Large intestine (tissue), 3 donors: ENCODE data around the gene COQ8B. TPM values are rescaled to one million over a fixed set of nuclear protein-coding genes. Genes with fewer than 3 reads are reported as not detected.
A peak's percentile ranks its signal among the peaks of the same experiment; 100 is the strongest.

Experiments used
- DNase-seq, 2 donors: peaks; one replicate each; pipeline versions ENCODE4 v3.0.0 to v3.0.0-alpha.2; 2013
- H3K27ac ChIP-seq: one replicate; pipeline ENCODE4 v1.5.1; 2013; ENCODE audit warnings: low read length
- H3K27me3 ChIP-seq: 2 replicates; pipeline ENCODE4 v1.6.1; 2013; ENCODE audit warnings: low read length; ENCODE audit not compliant: control insufficient read depth, insufficient read depth
- H3K36me3 ChIP-seq: 2 replicates; pipeline ENCODE4 v1.6.1; 2013; ENCODE audit warnings: low read length; ENCODE audit not compliant: control insufficient read depth, insufficient read depth
- H3K4me1 ChIP-seq: one replicate; pipeline ENCODE4 v1.6.1; 2013; ENCODE audit warnings: low read length; ENCODE audit not compliant: control insufficient read depth, insufficient read depth
- H3K4me3 ChIP-seq: one replicate; pipeline ENCODE4 v1.5.1; 2013; ENCODE audit warnings: low read length
- H3K9me3 ChIP-seq: one replicate; pipeline ENCODE4 v1.6.1; 2013; ENCODE audit warnings: mild to moderate bottlenecking, low read depth, low read length, moderate library complexity; ENCODE audit not compliant: control insufficient read depth
- WGBS: methylation state at CpG from one replicate; pipeline ENCODE4 v1.1.5; 2013; ENCODE audit warnings: low lambda C conversion rate; ENCODE audit not compliant: insufficient coverage; 5-methylcytosine and 5-hydroxymethylcytosine counted together
- polyA plus RNA-seq: library from polyadenylated mRNA; unstranded; fragments of 120-200 nt; gene quantifications from one replicate; pipeline ENCODE4 v1.2.1, GENCODE V29; 2013

Gene COQ8B
- polyA plus RNA-seq, 1 donor, result 35.7 TPM

- Histone ChIP-seq H3K9me3 (no peaks in the 10 kb centered on the region), H3K27ac (peak overlapping the region; percentile 100), H3K4me3 (peak overlapping the region; percentile 83), H3K36me3 (peaks cover 21% of the 10 kb centered on the region), H3K27me3 (no peaks in the 10 kb centered on the region), H3K4me1 (peaks cover 24% of the 10 kb centered on the region)
- no CpG with 5 or more reads among the region's 16 CpGs for WGBS
- DNase-seq, result peak; percentile 95 to 98
Measured at GRCh38 chr19:40718774-40719391, 2.2 kb upstream of the COQ8B start.

- Histone ChIP-seq H3K9me3 (no peaks in the 10 kb centered on the region), H3K27ac (peak overlapping the region; percentile 100), H3K27me3 (no peaks in the 10 kb centered on the region), H3K36me3 (peaks cover 13% of the 10 kb centered on the region), H3K4me1 (peaks cover 24% of the 10 kb centered on the region), H3K4me3 (peak overlapping the region; percentile 83)
- no CpG with 5 or more reads among the region's 20 CpGs for WGBS
- peak; percentile 27 to 74 for DNase-seq
Measured at GRCh38 chr19:40717880-40718773, 1.4 kb upstream of the COQ8B start.

GRCh38 chr19:40717325-40717879, 716 bp upstream of the COQ8B start:
- Histone ChIP-seq H3K4me3 (peak overlapping the region; percentile 83), H3K27me3 (no peaks in the 10 kb centered on the region), H3K4me1 (peaks cover 24% of the 10 kb centered on the region), H3K36me3 (peaks cover 13% of the 10 kb centered on the region), H3K9me3 (no peaks in the 10 kb centered on the region), H3K27ac (peak overlapping the region; percentile 100)
- no peak for DNase-seq
- WGBS, result no CpG with 5 or more reads among the region's 20 CpGs

- H3K4me1 ChIP-seq, result peaks cover 22% of the 10 kb centered on the region
Measured at GRCh38 chr19:40716031-40716481, 630 bp downstream of the COQ8B start.

GRCh38 chr19:40714441-40715299, 2.0 kb downstream of the COQ8B start:
- H3K4me3 ChIP-seq, result peak overlapping the region; percentile 83
- peak overlapping the region; percentile 100 for H3K27ac ChIP-seq
- peaks cover 19% of the 10 kb centered on the region for H3K36me3 ChIP-seq
- H3K4me1 ChIP-seq, result peaks cover 16% of the 10 kb centered on the region
- no peaks in the 10 kb centered on the region for H3K27me3 ChIP-seq
- peak; percentile 94 to 96 for DNase-seq
- WGBS, result no CpG with 5 or more reads among the region's 31 CpGs
- H3K9me3 ChIP-seq, result no peaks in the 10 kb centered on the region

More at GRCh38 chr19:40716031-40716481, 630 bp downstream of the COQ8B start:
- WGBS, result no CpG with 5 or more reads among the region's 8 CpGs
- Histone ChIP-seq H3K27me3 (no peaks in the 10 kb centered on the region), H3K4me3 (peak overlapping the region; percentile 83), H3K9me3 (no peaks in the 10 kb centered on the region), H3K27ac (peak overlapping the region; percentile 100), H3K36me3 (peaks cover 14% of the 10 kb centered on the region)
- no peak for DNase-seq

GRCh38 chr19:40713939-40714338, 2.7 kb downstream of the COQ8B start:
- no peaks in the 10 kb centered on the region for H3K27me3 ChIP-seq
- WGBS, result no CpG with 5 or more reads among the region's 11 CpGs
- peak overlapping the region; percentile 100 for H3K27ac ChIP-seq
- peaks cover 25% of the 10 kb centered on the region for H3K36me3 ChIP-seq
- H3K9me3 ChIP-seq, result no peaks in the 10 kb centered on the region
- peaks cover 16% of the 10 kb centered on the region for H3K4me1 ChIP-seq
- DNase-seq, result no peak
- H3K4me3 ChIP-seq, result no peak overlapping the region

- DNase-seq, result no peak
- Histone ChIP-seq H3K9me3 (no peaks in the 10 kb centered on the region), H3K36me3 (peaks cover 52% of the 10 kb centered on the region), H3K4me3 (no peak overlapping the region), H3K27ac (no peak overlapping the region), H3K27me3 (no peaks in the 10 kb centered on the region), H3K4me1 (peaks cover 5% of the 10 kb centered on the region)
- WGBS, result 100% methylated on average over 1 of the region's 5 CpGs
Measured at GRCh38 chr19:40709817-40710216, 6.9 kb downstream of the COQ8B start.

- 100% methylated on average over 1 of the region's 7 CpGs for WGBS
- no peaks in the 10 kb centered on the region for H3K27me3 ChIP-seq
- H3K36me3 ChIP-seq, result peaks cover 72% of the 10 kb centered on the region
- DNase-seq, result no peak
- no peak overlapping the region for H3K4me3 ChIP-seq
- H3K27ac ChIP-seq, result no peak overlapping the region
- H3K4me1 ChIP-seq, result peaks cover 2% of the 10 kb centered on the region
- H3K9me3 ChIP-seq, result no peaks in the 10 kb centered on the region
Measured at GRCh38 chr19:40707615-40708014, 9.1 kb downstream of the COQ8B start.

GRCh38 chr19:40705950-40706619, 10.6 kb downstream of the COQ8B start:
- DNase-seq, result no peak
- no peaks in the 10 kb centered on the region for H3K27me3 ChIP-seq
- peaks cover 78% of the 10 kb centered on the region for H3K36me3 ChIP-seq
- H3K4me1 ChIP-seq, result peaks cover 2% of the 10 kb centered on the region
- H3K4me3 ChIP-seq, result no peak overlapping the region
- H3K9me3 ChIP-seq, result no peaks in the 10 kb centered on the region
- no CpG with 5 or more reads among the region's 7 CpGs for WGBS
- no peak overlapping the region for H3K27ac ChIP-seq
